ENCODE results near the gene NADK.
"Not testable (repeated sequence)": the region's sequence is repeated elsewhere in the genome, so short reads cannot be mapped to it uniquely, and the experiment has no call there.

The NADK gene

DNA sequence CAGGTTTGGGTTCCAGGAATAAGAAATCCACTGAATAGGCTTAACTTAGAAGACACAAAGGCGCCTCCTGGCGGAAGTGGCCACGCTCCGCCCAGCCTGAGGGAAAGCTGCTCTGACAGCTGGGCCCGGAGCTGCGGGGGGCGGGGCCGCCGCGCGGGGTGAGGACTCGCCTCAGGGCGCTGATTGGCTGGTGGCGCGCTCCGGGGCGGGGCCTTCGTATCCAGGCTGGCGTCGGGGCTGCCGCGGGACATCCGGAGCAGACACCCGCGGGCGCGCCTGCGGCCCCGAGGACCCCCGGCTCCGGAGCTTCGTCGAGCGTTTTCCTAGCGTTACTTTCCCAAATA, 31.7 kb downstream of the NADK start:
- not testable (repeated sequence) for DNase-seq (ENCODE audit: low read depth)

- DNase-seq (ENCODE audit: low read depth): peak; percentile 75
Measured at GRCh38 chr1:1745651-1746565, 32.4 kb downstream of the NADK start.

- not testable (repeated sequence) for DNase-seq (ENCODE audit: low read depth)
Measured at GRCh38 chr1:1742529-1742928, 35.7 kb downstream of the NADK start.

GRCh38 chr1:1741013-1741412, 37.3 kb downstream of the NADK start:
- not testable (repeated sequence) for DNase-seq (ENCODE audit: low read depth)

- not testable (repeated sequence) for DNase-seq (ENCODE audit: low read depth)
Measured at GRCh38 chr1:1738799-1739337, 39.4 kb downstream of the NADK start.

- DNase-seq (ENCODE audit: low read depth): not testable (repeated sequence)
Measured at GRCh38 chr1:1737675-1738590, 40.3 kb downstream of the NADK start.

DNA sequence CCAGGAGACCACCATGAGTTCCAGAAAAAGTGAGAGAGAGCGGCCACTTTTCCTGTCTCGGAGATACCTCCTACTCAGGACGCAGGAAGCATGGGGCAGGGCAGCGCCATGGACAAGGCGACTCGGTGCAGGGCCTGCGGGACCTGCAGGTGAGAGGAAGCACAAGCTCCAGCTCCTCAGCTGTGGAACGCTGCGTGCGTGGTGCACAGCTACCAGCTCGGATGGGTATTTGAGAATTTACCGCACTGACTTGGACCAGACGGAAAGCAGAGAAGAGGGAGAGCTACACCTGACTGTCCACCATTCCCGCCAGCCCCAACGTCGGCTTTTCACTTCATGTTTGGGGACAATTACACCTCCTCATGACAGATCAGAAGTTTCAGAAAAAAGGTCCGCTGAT, 45.9 kb downstream of the NADK start:
- DNase-seq (ENCODE audit: low read depth): no peak

- no peak for DNase-seq (ENCODE audit: low read depth)
Measured at GRCh38 chr1:1730870-1731269, 47.4 kb downstream of the NADK start.

DNA sequence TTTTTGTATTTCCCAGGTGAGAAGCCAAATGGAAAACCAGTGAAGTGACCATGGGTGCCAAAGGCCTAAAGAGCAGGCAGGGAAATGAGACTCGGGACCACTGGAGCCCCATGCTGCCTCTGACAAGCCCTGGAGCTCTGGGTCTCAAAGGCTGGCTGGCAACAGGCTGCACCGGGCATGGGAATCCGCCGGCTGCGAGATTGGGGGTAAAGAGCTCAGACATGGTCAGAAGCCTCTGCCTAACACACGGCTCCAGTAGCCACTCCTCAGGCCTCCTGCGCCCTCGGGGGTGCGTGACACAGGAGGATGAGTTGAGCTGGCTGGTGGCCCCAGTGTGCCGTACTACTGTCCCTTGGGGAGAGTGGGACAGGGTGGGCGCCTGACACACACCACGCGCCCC, 48.0 kb downstream of the NADK start:
- DNase-seq (ENCODE audit: low read depth): not testable (repeated sequence)

DNA sequence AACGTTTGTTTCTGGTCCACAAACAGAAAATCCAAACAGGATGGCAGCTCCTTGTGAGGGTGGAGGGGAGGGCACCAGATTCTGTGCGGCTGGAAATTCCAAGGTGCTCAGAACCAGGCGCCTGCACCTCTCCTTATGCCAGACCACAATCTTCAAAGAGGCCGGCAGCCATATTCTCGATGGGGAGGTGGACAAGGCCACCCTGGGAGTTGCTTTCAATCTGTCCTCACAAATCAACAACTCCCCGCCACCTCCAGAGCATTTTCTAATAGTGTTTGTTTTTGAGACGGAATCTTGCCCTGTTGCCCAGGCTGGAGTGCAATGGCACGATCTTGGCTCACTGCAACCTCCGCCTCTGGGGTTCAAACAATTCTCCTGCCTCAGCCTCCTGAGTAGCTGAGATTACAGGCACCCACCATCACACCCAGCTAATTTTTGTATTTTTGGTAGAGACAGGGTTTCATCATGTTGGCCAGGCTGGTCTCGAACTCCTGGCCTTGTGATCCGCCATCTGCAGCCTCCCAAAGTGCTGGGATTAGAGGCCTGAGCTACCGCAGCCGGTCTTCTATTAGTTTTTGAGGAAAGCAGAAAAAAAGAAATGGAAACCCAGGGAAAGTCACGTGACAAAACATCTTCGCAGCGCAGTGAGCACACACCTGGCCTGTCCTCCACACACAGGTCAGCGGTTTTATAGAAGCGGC, 49.0 kb downstream of the NADK start:
- DNase-seq (ENCODE audit: low read depth): not testable (repeated sequence)

GRCh38 chr1:1728308-1729005, 49.8 kb downstream of the NADK start:
- peak; percentile 30 for DNase-seq (ENCODE audit: low read depth)

DNA sequence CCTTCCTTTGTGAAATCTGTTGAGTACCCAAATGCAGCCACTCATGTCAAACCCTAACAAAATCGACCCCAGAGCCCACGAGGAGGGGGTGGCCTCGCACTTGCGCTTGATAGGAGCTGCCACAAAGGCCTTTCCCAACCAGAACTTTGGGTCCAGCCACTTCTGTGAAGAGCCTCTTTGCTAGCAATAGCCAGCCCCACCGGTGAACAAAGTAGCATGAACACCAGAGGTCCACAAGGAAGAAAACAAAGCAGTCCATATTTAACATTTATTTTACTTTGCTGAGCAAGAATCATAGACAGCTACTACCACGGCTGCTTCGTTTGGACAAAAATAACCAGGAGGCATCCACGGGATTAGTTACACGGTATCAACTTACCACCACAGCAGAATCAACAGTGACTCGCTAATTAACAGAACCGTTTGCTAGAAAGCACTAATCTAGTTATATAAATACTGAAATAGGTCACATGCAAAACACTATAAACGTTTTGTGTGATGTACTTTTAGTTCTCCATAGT, 51.1 kb downstream of the NADK start:
- DNase-seq (ENCODE audit: low read depth): not testable (repeated sequence)

GRCh38 chr1:1726088-1726487, 52.2 kb downstream of the NADK start:
- not testable (repeated sequence) for DNase-seq (ENCODE audit: low read depth)

GRCh38 chr1:1724035-1724864, 54.0 kb downstream of the NADK start, which contains the start of gene CDK11A:
CDK11A (minus strand) TSS chr1:1724357; CDS start chr1:1722818, 1,539 bp downstream.
- DNase-seq (ENCODE audit: low read depth): peak; percentile 97

DNA sequence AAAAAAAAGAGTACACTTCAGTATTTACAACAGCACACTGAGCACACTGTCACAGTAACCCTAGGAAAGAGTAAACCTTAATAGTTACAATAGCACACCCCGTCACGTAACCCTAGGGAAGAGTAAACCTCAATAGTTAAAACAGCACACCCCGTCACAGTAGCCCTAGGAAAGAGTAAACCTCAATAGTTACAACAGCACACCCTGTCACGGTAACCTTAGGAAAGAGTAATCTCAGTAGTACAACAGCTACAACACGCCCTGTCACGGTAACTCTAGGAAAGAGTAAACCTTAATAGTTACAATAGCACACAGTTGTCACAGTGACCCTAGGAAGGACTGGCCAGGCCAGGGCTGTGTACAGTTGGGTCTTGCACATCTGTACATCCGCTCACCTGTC, 57.1 kb downstream of the NADK start:
- DNase-seq (ENCODE audit: low read depth): no peak

DNA sequence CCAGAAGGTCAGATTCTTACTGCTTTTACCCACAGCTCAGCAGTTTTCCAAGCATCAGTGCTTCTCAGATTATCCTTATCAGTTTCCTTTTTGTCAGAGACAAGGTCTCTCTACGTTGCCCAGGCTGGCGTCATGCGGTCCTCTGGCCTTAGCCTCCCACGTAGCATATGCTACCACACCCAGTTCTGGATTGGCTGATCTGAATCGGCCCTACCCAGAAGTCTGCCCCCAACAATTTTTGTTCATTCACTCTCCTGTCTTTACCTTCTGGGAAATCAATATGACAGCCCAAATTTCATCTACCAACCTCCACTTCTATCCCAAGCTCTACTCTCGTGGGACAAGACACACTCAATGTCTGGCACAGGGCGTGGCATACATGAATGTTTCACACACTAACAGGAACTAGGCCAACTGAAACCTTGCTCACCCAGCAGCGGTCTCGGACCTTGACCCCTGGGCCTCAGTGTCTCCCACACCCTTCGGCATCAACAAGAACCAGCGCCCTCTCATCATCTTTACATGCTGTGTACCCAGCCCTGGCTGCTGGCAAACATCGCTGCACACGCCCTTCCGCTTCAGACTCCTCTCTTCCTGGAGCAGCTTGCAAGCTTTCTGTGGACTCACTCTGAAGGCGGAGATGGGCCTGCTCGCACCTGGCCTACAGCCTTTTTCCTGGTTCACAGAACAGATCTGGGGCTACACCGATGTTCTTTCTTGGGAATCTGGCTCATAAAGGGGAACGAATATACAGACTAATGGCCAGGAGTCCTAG, 63.0 kb downstream of the NADK start:
- DNase-seq (ENCODE audit: low read depth): not testable (repeated sequence)

DNA sequence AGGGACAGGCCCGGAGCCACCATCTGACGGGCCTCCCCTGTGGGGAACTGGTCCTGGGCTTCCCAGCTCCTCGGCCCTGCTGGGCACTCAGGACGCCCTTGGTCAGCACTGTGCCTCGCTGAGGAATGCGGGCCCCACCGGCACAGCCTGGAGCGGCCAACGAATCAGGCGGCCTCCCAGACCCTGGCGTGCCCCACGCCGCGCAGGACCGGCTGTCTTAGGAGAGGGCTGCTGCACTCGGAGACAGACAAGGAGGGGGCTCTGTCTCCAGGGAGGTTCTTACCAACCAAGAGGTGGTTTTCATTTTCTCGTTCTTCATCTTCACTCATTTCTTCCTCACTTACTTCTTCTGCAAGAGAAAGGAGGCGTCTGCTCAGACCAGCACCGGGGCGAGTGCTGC, 70.4 kb downstream of the NADK start:
- not testable (repeated sequence) for DNase-seq (ENCODE audit: low read depth)

DNA sequence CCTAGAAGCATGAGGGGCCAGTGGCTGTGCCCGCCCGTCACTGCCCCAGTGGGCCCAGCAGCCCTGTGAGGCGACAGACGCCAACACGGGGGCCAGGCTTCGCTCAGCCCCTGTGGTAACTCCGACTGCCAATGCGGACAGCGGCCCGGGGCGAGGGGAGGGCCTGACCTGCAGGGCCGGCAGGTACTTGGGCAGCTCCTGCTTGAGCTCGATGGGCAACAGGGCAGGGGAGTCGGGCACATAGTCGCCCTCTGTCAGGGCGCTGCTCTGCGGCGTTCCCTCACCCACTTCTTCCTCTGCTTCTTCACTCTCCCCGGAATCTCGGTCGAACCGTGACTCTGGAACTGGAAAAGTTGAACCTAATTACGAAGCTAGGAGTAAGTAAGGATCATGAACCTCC, 71.0 kb downstream of the NADK start:
- not testable (repeated sequence) for DNase-seq (ENCODE audit: low read depth)

- DNase-seq (ENCODE audit: low read depth): not testable (repeated sequence)
Measured at GRCh38 chr1:1705623-1706022, 72.6 kb downstream of the NADK start.
